ENCODE results near the gene CFAP65.

- TF ChIP-seq CTCF (IDR thresholded peaks at IDR 0.05; ENCODE audit: low read depth, low read length, poor library complexity, severe bottlenecking) (no peak), EZH2phosphoT487 (IDR thresholded peaks at IDR 0.05; ENCODE audit: borderline replicate concordance, low read length) (no peak)
Observed at GRCh38 chr2:219072741-219073250, 31.5 kb upstream of the CFAP65 start.
